GM18858 (cell line): ENCODE data around the gene BRD2.
"Not testable (repeated sequence)": the region's sequence is repeated elsewhere in the genome, so short reads cannot be mapped to it uniquely, and the experiment has no call there.

Source experiments
- ATAC-seq: cut with Tn5 transposase; IDR thresholded peaks from one replicate; pipeline ENCODE4 v1.9.1; 2021; ENCODE audit not compliant: unreplicated experiment

Gene BRD2

DNA sequence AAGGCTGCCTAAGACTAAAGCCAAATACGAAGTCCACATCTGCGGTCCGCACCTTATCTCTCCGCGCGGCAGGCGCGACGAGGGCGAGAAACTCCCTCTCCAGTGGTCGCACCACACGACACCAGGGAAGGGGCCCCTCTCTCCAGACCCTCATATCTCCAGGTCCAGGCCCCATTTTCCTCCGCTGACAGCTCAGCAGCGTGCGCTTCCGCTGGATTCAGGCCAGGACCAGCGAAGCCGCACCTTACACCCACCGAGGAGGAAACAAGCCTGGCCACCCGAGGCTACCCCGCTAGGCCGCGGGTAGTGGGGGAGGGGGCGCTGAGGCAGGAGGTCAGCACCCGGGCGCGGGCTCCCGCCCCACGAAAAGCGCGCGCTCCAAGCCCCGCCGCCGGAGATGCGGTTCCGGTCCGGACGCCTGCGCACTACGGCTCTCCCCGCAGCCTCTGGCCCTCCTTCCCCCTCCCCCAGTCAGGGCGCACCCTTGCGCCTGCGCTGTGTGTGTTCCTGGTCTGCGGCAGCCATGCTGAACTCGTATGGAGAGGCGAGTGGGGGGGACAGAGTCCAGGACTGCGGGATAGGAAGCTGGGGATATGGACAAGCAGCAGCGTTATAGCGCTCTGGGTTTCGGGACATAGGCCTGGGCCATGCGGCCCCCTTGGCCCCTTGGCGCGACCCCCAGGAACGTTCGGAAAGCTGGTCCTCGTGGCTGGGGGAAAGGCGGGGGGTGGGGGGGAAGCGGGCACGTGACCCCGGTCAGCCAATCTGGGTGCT is at the start of gene BRD2:
BRD2 (plus strand) TSS at position 502 of the 774 bp plus-strand sequence. CDS start 4,305 bp downstream, outside the sequence.
- ATAC-seq = peak; percentile 34

DNA sequence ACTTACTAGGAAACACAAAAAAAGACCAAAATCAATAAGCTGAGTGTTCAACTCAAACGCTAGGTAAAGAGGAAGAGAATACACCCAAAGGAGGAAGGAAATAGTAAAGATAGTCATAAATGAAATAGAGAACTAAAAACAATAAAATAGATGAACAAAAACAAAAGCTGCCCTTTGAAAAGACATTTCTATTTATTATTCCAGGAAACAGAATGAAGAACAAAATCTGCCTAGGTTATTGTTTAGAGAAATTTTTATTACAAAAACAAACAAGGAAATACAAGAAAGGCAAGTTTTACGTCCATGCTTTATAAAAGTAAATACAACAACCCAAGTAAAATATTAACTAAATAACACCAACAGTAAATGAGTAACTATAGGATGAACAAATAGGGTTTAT is 47.7 kb upstream of the BRD2 start:
- no peak for ATAC-seq

DNA sequence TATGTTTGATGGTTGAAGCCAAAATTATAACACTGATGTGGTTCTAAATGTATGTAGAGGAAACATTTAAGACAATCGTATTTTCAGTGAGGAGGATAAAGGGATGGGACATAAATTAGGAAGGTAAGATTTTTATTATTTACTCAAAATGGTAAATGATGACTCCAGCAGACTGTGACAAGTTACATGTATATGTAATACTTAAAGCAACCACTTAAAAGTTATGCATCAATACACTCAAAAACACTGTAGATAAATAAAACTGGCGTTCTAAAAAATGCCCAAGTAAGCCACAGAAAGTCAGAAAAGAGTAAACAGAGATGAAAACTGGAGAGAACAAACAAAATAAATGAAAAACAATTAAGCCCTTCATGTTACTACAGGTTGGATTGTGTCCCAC is 46.3 kb upstream of the BRD2 start:
- ATAC-seq = no peak

DNA sequence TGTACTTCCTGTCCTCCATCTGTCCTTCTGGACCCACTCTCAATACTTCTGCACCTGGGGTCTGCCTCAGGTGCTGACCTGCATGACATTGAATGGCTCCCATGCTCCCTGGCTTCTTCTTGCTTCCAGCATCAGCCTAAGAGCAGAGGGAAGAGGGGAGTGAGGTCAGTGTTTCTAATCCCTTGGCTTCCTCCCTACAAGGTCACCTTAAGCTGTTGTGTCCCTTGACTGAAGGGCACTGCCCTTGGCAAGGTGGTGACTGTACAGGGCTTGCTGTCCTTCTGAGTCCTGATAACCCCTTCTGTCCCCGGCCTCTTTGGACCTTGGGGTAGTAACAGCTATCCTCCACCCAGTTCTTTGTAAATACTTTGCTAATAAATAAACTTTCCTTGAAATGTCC is 37.2 kb upstream of the BRD2 start:
- ATAC-seq = no peak

DNA sequence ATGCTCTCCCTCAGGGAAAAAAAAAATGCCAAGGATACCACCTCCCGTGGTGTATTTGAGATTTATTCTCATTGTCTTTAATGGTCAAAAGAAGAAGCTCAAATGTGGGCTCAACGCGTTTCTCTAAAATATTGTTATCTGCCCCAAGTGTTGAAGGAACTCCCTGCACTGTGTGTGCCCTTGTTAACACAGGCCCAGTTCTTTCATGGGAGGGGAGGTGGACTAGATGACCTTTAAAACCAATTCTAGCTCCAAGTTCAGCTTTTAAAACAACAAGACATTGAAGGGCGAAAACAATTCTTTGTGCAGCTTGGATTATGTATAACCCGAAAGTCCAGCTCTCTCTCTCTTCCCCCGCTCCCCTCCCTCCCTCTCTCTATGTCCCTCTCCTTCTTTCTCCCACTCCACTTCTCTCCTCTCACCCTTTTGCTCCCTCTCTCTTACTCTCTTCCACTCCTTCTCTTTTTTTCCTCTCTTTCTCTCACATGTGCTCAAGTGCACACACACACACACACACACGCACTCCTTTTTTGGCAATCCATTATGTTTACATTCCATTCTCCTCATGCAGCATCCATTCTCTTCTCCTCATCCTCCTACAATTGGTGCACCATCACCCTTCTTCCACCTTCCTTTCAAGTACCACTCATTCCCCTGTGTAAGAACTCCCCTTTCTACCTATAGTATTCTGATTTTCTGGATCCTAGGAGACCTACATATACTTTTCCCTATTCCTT is 36.1 kb upstream of the BRD2 start:
- ATAC-seq = no peak

DNA sequence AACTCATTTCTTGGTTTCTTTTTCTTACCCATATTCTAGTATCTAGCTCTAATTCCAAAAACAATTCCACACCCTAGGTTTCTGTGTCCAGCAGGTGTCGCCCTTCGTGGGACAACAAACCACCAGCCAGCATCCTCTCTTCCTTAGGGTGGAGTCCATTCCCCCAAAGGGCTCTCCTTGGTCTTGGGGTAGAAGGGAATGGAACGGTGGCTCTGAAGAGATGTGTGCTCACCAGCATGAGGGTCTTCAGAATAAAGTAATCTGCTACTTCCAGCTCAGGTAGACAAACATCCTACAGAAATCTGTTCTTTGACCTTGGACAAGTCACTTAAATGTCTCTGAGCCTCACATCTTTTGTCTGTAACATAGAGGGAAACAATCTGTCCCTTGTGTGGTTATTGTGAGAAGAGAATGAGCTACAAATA is 34.7 kb upstream of the BRD2 start:
- ATAC-seq = no peak

DNA sequence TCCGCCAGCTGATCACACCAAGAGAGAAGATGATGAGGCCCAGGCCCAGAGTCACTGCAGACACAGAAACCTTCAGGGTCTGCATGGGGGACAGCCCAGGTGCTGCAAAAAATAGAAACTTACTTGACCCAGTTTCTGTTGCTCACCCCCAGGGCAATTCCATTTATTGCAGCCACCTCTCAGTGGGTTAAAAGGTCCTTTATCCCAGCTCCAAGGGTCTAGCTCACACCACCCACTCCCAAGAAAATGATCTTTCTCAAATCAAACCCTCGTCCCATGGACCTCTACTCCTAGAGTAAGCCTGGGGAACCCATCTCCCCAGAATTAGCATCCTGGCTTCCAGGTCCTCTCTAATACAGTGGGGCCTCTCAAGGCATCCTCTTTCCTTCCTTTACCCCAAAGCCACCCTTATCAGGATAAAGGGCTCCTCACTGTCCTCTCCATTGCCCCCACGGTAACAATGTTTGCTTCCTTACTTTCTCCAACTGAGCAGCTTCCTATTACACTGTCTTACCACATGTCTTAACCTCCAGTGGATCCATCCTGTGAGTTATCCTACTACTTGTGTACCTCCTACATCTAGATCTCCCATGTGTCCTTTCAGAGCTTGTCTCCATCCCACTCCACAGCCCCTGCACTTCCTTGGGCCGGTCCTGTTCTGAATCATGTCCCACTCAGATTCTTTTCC is 32.7 kb upstream of the BRD2 start:
- ATAC-seq = no peak

DNA sequence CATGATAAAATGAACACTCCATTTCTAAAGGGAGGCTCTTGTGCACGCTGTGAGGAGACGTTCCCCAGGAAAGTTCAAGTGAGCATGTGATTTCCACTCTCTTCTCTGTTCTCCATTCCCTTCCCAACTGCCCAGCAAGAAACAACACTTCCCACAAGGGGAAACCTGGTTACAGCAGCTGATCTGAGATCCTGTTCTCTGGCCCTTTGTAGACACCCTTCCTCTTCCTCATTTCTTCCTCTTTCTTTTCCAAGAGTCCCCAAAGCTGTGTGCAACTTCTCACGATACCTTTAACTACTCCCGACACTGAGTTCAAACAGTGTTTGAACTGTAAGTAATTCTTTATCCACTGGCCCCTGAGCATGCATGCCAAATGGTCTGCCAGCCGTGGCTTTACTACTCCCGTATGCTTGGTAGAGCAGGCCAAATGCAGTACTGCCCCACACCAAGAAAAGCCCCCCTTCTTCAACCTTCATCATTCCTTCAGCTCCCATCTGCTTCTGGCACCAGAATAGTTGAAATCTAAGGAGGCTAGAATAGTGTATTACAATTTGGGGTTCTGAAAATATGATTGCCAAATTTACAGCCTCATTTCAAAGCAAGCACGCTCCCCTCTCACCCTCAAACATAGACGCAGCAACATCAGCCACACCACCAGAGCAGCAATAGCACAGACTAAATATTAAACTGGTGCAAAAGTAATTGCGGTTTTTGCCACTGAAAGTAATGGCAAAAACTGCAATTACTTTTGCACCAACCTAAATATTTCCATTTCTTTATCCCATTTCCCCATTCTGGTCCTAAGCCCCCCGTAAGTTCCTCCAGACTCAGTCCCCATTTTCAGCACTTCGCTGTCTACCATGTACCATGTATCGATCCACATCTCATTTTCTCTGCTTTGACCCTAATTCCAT is 31.9 kb upstream of the BRD2 start:
- no peak for ATAC-seq

DNA sequence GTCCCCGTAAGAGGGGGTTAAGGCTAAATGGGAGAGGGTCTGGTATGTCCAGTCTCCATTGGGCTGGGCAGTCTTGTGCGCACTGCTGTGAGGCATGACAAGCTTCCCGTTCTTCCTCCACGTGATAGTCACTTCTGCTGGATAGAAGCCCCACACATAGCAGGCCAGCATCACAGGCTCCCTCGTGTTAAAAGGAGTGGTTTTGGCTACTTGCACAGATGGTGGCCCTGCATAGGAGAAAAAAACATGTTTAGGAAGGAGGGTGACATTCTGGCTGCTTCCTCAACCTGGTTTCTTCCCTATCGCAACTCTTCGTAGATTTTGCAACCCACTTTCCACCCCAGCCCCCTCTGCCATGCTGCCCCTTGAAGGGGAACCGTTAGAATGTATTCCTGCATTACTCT is 31.2 kb upstream of the BRD2 start:
- ATAC-seq = no peak

DNA sequence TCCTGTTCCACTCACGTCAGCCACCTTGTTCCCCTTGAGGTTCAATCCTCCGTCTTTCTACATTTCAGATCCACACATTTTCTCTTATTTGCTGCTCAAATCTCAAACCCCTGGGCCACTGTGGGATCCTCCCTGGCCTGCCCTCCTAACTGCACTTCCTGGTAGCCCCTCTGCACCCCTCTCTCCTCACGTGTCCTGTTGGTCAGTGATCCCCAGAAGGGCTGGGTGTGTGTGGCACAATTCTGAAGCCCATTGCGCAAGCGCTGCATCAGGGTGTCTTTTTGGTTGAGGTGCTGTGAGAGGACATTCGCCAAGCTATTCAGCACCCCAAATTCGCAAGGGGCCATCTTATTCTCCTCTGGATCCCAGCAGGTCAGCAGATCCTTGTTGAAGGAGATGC is 29.9 kb upstream of the BRD2 start:
- ATAC-seq = no peak

DNA sequence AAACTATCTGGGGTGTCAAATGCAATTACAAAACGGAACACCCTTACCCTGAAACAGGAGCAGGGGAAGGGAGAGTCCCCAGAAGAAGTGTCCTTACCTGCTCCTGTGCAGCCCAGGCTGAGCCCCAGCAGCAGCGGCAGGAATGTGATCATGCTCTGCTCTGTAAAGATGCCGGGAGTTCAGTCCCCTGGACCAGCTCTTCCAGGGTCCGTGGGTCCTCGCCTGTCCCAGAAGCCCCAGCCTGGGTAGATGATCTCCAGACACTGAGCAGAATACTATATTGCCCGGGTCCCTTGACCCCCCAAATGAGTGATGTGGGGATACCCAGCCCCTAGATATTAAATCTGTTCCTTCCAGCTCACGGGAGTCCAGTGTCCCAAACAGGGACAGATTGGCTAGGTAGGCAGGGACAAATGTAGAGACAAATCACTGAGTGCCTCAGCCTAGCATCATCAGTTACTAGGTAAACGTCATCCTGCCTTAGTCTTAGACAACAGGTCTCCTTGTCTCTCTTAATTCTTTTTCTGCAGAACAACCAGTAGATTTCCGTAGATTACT is 27.7 kb upstream of the BRD2 start, which contains the start of gene HLA-DMB:
HLA-DMB (minus strand) TSS at position 373 of the 558 bp plus-strand sequence; CDS start at position 152, 221 bp downstream.
- ATAC-seq = peak; percentile 25

DNA sequence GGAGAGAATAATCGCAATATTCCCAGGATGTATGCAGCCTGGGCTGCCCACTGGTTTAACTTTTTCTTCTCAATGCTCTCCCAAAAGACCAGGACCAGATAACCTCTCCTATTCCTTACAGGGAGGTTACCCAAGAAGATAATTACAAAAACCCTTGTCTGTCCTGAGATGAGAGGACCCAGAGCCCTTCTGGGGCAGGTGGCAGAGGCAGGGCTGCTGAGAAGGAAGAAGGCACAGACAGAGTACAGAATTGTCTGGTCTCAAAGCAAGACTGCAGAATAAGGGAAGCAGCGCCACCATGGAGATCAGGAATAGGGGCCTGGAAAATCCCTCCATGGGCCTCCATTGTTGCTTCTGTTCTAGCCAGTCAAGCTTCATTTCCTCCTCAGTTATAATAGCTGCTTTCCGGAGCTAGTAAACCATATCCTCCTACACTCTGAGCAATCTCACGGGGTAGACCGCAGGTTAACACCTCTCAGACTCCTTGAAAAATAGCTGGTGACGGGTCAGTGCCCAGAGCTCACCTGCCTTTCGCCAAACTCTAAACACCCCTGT is 27.1 kb upstream of the BRD2 start:
- peak; percentile 45 for ATAC-seq

DNA sequence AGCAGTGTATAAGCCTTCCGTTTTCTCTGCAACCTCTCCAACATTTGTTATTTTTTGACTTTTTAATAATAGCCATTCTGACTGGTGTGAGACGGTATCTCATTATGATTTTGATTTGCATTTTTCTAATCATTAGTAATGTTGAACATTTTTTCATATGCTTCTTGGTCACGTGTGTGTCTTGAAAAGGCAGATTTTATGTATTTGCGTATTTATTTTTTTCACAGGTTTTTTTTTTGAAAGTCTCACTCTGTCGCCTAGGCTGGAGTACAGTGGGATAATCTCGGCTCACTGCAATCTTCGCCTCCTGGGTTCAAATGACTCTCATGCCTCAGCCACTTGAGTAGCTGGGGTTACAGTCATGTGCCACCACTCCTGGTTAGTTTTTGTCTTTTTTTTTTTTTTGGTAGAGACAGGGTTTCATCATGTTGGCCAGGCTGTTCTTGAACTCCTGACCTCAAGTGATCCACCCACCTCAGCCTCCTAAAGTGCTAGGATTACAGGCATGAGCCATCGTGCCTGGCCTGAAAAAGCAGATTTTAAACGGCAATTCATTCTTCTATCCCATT is 25.8 kb upstream of the BRD2 start:
- ATAC-seq = not testable (repeated sequence)

DNA sequence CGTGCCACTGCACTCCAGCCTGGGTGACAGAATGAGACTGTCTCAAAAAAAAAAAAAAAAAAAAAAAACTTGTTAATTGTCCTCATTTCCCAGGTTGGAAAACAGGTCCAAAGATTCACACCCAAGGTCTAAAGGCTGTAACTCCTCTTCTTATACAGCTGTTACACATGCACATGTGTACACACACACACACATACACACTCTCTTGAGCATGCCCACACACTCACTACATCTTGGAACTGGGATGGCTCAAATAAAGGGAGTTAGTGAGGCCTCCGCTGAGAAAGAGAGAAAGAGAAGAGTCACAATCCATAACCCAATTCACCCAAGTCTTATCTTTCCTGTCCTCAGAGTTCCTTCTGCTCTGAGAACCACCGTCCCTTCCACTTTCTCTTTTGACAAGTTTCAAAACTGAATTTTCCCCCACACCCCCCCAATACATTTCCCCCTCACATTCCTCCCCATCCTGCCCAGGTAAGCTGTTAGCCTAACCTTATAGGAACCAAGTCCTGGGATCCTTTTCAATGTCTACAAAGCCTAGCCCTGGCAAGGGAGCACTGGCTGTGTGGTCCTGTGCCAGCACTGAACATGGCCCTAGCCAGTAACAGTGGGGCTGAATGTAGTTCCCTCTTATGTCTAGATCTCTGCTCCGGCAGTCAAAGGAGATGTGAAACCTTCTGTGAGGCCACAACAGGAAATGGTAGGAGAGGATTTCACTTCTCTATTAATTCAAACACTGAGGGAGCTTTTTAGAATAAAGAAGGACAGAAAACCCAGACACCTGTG is 24.3 kb upstream of the BRD2 start:
- peak; percentile 35 for ATAC-seq

DNA sequence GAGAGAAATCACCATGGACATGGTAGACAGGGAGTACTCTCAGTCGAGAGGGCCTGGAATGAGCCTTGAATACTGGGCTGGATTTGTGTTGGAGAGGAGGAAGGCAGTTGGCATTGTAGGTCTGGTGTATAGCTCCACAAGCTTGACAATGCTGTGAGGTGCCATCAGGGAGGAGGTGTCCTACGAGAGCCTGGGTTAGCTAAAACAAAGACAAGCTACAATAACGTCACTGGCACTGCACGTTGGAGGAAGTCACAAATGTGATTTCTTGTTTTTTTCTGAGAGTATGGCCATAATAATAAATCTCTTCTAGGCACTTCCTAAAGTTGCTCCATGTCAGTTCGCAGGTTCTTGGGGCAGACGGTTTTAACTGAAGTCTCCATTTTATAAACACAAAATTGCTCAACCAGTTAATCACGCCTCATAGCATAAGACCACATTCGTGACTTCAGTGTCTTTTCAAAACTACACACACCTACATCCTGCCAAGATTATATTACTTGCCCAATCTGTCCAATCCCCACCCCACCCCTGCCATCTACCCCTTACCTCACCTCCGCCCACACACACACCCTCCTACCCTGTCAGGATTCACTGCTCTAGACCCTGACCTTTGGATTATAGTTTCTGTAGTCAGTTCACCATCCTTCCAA is 23.2 kb upstream of the BRD2 start:
- ATAC-seq = no peak

DNA sequence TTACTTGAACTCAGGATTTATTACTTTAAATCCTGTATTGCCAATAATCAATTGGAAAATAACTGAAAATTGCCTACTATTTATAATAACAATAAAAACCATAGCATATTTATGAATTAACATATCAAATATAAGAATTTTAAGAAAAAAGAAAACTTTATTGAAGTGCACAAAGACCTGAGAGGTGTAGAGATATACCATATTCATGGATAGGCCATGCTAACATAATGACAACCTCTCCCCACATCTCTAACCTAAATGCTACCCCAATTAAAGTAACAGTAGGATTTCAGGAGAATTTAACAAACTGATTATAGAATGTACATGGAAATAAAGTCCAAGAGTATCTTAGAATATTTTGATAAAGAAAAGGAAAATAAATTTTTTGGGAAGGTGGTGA is 22.4 kb upstream of the BRD2 start:
- ATAC-seq = no peak

DNA sequence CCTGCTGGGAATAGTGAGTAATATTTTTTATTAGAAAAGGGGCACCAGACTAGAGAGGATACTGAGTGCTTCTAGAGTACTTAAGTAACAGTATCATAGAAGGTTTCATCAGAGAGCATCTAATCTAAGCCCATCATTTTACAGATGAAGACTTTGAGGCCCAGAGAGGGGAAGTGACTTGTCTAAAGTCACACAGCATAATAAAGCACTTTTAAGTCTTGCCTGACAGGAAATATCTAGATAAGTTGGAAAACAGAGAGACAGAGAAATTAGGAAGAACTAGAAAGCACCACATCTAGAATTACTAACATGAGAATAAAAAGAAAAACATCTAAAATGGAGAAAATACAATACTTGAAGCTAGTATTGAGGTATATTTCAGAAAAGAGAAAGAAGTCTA is 21.5 kb upstream of the BRD2 start:
- ATAC-seq = no peak
